GM21529 (cell line): ENCODE measurements around the gene GABRD.

Experiments used
- ATAC-seq: cut with Tn5 transposase; IDR thresholded peaks from one replicate; pipeline ENCODE4 v1.9.1; 2021; ENCODE audit not compliant: unreplicated experiment

Gene GABRD

DNA sequence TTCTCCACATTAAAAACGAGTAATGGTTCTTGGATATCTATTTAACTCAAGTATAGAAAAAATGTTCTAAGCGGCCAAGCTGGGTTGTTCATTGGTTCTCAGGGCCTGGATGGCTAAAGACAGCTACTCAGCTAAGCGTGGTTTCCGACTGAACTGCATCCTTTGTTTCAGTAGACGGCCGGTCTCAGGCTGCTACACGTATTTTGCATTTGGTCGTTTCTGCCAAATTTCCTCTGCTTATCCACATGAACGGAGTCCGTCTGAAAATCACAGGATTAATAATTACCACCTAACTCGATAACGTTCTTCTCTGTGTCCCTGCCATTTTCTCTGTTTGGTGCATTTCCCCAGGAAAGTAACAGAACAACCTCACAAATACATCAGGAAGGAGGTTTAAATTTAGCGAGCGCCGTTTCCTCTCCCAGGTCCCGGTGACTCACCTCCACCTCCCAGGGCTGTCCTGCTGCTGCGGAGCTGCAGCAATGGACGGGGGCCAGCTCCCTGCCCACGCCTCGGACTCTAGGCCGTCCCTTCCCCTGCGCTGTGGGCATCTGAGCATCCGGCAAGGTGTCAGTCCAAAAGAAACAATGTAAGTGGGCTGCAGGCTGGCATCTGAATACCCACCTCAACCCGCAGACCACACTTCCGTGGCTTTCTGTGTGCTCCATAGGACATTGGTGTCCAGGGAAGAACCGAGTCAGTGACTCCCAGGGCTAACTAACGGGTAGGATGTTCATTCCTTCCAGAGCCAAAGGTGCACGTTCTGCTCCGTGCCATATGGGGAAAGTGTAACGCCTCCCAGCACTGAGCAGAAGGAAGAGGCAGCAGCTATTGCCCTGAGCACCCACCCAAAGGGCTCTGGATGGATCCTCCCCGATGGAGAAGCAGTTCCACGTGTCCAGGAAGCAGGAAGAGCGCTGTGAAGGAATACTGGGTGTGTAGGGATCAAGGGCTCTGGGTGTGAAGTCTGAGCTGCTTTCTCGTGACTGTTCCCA lies 4.1 kb upstream of the GABRD start:
- ATAC-seq: no peak

DNA sequence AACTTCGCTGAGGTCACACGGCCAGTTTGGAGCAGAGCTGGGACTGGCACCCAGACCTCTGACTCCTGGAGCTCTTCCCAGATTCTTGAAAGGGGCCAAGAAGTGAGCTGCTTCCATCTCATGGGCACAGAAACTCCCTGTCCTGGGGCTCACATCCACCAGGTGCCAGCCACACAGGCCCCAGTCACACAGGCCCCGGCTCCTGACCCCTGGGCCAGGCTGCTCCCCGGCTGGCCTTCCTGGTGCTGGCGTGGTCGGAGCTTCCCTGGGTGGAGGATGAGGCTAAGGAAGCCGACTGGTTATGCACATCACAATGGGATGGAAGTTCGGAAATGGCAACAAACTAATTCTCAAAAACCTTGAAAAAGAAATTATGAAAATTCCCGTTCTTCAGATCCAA lies 3.0 kb upstream of the GABRD start:
- no peak for ATAC-seq

DNA sequence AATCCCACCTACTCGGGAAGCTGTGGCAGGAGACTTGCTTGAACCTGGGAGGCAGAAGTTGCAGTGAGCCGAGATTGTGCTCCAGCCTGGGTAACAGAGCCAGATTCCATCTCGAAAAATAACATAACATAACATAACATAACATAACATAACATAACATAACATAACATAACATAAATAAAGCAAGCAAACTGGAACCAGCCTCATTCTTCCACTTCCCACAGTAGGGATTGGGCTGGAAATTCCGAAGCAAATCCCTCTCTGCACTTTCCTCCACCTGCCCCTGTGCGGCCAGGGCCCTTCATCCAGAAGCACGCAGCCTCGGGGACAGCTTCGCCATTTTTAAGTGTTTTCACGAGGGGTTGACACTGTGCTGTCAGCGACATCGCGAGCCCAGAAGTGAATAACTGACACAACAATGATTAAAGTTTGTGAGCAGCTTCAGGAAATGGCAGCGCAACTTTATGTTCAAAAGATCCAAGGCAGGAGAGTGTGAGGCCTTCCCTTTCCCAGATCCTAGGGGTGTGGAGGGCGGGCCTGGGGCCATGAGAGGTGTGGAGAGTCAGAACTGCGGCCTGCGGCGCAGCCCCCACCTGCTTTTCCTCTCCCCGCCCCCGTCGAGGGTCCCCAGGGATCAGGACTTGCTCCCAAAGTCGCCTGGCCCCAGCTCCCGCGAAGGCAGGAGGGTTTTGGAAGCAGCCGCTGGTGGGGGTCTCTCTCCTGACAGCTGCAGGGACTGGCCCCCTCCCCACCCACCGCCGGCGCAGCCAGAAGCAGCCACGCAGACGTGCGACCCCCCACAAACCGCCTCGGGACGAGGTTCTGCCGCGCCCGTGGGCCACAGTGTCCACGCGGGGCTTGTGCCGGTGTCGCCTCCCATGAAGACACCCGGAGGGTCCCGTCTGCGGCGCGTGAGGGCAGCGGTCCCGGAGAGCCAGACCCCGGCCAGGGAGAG lies 651 bp upstream of the GABRD start:
- ATAC-seq: no peak

DNA sequence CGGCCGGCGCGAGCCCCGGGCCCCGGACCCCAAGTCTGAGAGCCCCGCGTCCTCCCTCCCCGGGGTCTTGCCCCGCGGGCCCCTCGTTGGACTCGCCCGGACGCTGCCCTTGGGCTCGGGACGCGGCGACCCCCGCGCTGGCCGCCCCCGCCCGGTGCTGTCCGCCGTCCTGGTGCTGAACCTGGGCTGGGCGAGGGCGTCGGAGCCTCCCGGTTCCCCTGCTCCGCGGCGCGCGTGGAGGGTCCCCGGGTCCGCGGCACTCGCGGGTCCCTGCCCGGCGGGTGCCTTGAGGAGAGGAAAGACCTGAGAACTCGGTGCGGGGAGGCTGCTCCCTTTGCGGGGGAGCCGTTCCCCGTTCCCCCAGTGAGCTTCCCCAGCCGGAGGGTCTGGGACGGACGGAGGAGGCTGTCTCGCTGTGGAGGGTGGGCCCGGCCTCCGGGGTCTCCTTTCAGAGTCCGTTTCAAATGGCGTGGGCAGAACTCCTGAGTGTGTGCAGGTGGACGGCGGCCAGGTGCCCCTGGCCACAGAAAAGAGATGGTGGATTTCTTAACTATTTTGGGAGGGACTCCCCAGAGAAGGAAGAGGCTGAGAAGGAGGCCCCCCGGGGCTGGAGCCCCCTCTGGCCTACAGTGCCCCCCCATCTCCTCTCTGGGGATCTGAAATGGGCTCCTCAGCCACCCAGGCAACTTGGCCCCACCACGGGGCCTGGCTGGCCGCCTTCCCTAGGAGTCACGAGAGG lies 595 bp downstream of the GABRD start:
- no peak for ATAC-seq

DNA sequence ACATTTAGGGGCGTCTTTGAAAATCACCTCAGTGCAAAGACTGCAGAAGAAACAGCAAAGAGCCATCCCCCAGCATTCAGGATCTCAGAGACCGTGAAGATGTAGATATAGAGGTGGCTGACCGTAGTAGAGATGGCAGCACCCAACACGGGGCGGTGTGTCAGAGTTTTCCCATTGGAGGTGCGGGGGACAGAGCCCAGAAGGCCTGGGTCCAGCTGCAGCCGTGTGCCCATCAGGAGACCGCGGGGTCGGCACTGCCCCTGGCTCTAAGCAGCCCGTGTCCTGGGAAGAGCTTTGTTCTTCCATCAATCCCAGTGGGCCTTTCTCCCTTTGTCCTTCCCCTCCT lies 1.1 kb downstream of the GABRD start:
- ATAC-seq: no peak

DNA sequence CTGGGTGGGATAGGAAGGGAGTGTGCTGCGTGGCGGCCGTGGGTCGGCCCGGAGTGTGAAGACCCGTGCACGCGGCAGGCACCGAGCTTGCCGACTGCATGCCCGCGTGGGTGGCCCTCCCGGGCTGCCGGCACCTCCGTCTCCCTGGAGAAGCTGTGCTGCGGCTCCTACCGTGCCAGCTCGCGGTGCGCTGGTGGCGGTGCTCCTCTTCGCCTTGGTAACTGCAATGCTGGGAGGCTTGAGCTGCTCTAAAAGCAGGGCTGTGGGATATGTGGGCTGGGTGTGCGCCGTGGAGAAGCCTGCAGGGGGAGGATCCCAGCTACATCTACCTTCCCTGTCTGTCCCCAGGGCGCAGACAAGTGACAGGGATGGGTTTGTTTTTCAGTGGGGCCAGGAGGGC lies 2.4 kb downstream of the GABRD start:
- no peak for ATAC-seq

DNA sequence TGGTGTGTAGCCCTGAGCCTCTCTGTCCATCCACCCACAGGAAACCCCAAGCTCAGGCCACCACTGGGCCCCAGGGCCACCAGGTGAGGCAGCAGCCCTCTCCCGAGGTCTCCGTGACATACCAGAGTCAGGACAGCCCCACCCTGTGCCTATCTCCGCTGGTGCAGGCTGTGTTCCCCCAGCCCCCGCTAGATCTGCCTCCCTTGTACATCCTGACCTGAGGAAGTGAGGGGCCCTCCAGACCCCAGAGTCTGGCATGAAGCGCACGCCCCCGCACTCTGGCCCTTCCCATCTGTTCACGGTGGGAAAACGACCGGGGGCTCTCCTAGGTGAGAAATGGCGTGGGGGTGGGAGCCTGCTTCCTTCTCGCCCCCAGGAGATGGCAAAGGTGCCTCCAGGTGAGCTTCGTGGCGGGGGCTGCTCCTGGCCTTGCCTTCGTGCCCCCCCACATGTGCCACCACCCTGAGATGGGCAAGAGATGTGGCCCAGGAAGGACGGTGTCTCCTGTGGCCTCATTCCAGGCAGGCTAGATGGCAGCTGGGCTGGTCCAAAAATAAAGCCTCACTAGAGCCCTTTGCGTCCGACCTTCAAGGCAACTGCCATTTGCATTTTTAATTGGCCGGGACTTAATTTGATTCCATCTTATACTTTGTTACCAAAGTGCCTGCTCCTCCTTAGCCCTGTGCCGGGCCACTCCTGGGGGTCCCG lies 3.1 kb downstream of the GABRD start:
- no peak for ATAC-seq

DNA sequence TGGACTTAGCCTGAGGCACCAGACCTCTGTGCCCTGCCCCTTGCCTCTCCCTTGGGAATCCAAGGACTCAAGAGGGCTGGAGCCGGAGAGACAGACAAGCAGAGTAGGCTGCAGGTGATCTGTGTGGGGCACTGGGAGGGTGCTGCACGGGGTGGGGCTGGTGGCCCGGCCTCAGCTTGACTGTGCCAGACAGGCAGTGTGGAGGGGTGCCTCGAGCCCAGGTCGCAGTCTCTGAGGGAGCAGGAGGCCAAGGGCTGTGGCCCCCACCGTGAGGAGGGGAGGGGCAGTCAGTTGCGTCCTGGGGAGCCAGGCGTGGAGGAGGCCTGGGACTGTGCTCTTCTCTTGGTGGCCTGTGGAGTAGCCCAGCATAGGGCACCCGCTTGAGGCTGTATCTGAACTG lies 4.0 kb downstream of the GABRD start:
- ATAC-seq: no peak

DNA sequence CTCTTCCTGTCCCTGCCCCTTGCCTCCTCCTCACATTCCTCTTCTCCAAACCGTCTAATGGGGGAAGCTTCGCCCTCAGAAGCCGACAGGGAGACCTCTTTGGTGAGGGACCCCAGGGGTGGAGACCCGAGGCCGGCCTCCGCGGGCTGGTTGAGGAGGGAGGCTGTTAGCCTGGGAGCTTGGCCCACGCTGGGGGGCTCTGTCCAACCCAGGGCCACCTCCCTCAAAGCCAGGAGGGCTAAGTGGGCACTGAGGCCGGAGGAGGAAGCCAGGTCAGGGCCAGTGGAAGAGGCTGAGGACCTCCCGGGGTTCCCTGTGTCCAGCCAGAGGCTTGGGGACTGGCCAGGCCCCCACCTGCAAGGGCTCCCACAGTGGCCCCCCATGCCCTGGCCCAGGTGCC lies 5.3 kb downstream of the GABRD start:
- ATAC-seq: no peak

DNA sequence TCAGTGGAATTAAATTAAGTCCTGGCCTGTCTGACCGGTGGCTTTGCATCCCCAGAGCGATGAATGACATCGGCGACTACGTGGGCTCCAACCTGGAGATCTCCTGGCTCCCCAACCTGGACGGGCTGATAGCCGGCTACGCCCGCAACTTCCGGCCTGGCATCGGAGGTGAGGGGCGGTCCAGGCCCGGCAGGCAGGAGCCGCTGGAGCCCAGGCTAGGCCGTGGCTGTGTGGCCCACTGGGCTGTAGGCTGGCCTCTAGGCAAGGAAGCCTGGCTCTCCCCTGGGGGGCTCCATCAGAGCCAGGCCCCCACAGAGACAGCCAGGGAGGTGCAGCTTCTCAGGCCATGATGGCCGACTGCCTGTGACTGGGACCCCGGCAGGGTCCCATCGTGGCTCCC lies 5.7 kb downstream of the GABRD start:
- ATAC-seq: no peak

DNA sequence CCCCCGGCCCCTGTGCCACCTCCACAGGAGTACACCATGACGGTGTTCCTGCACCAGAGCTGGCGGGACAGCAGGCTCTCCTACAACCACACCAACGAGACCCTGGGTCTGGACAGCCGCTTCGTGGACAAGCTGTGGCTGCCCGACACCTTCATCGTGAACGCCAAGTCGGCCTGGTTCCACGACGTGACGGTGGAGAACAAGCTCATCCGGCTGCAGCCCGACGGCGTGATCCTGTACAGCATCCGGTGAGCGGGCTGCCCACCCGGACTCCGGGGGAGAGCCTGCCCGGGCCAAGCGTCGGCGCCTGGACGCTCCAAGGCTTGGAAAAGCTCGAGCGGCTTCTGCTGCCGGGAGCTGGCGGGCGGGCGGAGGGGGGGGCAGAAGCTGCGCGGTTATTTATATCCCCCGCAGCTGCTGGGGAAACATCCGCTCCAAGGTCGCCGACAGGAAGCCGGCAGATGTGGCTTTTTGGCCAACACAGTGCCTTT lies 6.4 kb downstream of the GABRD start:
- ATAC-seq: no peak

DNA sequence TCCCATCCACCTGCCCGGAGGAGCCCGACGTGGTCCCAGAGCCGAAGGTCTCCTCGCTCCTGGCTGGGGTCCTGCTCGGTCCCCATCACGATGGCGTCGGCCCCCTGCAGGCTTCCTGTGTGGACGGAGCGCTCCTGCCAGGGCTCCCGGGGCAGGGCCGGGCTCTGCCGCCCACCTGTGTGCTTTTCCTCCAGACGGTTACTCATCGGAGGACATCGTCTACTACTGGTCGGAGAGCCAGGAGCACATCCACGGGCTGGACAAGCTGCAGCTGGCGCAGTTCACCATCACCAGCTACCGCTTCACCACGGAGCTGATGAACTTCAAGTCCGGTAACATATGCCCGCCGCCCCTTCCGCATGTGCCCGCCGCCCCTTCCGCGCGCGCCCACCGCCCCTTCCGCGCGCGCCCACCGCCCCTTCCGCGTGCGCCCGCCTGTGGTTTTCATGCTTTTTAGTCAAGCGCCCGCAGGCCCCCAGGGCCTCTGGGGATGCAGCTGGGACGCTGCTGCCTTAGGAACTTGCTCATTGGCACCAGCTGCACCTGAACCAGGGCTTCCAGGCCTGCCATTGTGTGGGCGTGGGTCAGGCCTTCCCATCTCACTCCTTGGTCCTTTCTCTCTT lies 8.9 kb downstream of the GABRD start:
- no peak for ATAC-seq

DNA sequence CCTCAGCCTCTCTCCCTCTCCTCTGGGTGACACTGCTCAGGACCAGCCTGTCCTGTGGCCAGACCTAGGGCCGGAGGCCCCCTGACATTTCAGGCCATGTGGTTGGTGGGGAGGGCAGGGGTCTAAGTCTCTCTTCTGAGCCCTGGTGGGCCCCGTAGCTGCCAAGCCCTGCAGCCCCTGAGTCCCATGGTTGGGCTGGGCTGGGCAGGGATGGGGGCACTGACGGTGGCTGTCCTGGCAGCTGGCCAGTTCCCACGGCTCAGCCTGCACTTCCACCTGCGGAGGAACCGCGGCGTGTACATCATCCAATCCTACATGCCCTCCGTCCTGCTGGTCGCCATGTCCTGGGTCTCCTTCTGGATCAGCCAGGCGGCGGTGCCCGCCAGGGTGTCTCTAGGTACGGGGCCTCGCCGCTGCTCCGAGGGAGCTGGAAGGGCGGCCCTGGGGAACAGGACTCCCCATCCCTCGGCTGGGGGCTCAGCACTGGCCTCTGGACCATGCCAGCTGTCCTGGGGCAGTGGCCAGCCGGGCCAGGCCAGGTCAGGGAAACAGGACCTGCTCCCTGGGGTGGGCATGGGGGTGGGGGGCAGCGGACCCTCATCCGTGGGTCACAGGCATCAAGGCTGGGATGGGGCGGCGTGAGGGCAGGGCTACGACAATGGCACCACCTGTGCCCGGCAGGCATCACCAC lies 9.9 kb downstream of the GABRD start:
- no peak for ATAC-seq

DNA sequence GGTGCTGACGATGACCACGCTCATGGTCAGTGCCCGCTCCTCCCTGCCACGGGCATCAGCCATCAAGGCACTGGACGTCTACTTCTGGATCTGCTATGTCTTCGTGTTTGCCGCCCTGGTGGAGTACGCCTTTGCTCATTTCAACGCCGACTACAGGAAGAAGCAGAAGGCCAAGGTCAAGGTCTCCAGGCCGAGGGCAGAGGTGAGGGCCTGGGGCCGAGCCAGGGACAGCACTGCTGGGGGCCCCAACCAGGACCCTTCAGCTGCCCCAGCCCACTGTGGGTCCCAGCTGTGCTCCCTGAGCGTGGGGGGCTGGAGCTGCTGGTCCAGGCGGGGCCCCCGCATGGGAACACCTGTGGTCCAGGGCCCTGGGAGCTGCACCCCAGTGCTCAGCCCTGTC lies 10.4 kb downstream of the GABRD start:
- no peak for ATAC-seq

DNA sequence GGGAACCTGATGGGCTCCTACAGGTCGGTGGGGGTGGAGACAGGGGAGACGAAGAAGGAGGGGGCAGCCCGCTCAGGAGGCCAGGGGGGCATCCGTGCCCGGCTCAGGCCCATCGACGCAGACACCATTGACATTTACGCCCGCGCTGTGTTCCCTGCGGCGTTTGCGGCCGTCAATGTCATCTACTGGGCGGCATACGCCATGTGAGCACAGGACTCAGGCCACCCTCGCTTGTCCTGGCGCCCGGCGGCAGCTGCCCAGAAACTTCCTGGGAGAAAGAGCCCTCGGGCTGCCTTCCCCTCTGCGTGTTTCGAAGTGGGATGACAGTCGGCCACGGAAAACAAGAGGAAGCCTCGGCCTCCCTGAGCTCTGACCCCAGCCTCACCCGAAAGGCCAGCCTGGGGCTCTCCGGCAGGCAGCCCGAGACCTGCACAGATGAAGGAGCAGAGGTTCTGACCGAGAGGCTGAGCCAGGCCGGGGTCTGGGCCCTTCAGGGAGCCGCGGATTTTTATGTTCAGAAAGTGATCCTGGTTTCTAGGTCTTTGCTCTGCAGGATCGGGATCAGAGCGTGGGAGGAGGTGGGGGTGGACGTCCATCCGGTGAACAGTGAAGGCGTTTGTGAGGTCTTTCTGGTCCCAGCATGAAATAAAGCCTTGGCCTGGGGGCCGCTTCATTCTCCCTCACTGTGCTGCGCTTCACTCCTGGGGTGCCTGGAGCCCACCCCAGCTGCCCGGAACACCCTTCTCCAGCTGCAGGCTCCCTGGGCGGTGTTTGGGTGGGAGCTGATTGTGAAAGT lies 11.1 kb downstream of the GABRD start:
- ATAC-seq: no peak

DNA sequence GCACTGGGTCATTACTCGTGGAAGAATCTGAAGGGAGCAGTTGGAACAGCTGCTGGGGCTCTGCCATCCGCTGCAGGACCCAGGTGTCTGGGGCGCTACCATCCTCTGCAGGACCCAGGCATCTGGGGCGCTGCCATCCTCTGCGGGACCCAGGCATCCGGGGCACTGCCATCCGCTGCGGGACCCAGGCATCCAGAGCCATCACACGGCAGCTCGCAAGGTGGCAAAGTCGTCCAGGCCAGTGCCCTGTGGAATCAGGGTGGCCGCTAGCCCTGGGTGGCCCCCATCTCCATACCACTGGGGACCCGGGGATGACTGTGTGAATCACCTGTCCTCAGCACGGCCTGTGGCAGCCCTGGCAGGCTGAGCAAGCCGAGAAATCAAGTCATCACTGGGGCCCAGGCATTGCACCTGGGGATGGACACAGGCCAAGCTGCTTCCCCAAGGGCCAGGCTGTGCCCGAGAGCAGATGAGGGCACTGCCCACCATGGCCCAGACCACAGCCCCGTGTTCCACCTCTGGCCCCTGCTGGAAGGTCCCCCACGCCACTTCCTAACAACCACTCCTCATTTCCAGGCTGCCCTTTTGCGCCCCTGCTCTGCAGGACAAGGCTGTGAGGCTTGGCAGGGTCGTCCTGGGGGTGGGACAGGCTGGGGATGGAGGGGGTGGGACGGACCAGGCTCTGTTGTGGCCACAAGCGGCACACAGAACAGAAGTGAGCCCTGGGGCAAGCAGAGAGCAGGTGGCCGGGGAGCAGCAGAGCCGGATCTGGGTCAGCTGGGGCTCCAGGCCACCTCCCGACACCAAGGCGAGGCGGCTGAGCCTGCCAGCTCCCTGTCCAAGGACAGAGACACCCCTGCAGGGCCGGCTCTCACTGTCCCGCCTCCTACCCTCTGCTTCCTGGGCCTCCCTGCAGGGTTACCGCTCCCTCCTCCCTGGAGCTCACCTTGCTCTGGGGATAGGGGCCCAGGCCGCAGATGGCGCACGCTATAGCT lies 12.7 kb downstream of the GABRD start:
- no peak for ATAC-seq

DNA sequence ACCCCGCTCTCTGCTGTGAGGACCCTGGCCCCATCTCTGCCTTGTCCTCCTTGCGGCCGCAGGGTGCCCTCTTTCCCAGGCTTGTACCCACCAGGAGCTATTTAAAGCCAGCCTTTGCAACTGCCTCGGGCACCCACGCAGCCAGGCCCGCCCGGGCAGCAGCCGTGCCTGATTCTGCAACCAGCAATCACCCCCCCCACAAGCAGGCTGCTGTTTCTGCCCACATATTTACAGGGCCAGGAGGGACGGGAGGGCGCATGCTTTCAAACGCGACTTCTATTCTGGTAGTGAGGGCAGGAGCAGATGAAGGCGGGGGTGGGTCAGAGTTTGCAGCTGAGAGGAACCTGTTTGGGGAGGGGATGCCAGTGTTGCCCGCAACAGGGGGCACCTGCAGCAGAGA lies 13.6 kb downstream of the GABRD start:
- no peak for ATAC-seq
